22Rv1 (cell line): ENCODE results near the gene EFCAB10.

Experiments
- ZFX ChIP-seq: fragments of 450-650 bp; IDR thresholded peaks from 2 replicates; pipeline ENCODE4 v1.6.1; 2017; ENCODE audit warnings: antibody characterized with exemption, borderline replicate concordance
- TF ChIP-seq, protein P1 (sequence below): fragments of 450-650 bp; IDR thresholded peaks from 2 replicates; pipeline ENCODE4 v1.5.1; 2017; ENCODE audit warnings: mild to moderate bottlenecking

DNA sequence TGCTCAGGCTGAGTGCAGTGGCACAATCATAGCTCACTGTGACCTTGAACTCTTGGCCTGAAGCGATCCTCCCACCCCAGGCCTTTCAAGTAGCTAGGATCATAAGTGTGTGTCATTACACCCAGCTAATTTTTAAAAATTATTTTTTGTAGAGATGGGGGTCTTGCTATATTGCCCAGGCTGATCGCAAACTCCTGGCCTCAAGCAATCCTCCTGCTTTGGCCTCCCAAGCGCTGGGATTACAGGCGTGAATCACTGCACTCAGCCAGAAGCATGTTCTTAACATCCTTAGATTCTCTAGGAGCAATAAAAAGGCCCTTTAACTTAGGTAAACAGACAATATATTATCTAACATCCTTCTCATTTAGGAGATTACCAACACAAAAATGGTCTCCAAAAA lies 38.3 kb upstream of the EFCAB10 start:
- TF ChIP-seq, protein P1, sequence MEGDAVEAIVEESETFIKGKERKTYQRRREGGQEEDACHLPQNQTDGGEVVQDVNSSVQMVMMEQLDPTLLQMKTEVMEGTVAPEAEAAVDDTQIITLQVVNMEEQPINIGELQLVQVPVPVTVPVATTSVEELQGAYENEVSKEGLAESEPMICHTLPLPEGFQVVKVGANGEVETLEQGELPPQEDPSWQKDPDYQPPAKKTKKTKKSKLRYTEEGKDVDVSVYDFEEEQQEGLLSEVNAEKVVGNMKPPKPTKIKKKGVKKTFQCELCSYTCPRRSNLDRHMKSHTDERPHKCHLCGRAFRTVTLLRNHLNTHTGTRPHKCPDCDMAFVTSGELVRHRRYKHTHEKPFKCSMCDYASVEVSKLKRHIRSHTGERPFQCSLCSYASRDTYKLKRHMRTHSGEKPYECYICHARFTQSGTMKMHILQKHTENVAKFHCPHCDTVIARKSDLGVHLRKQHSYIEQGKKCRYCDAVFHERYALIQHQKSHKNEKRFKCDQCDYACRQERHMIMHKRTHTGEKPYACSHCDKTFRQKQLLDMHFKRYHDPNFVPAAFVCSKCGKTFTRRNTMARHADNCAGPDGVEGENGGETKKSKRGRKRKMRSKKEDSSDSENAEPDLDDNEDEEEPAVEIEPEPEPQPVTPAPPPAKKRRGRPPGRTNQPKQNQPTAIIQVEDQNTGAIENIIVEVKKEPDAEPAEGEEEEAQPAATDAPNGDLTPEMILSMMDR: no peak
- no peak for TF ChIP-seq ZFX
